ENCODE results near the gene OSGIN1. TPM values are rescaled to one million over a fixed set of nuclear protein-coding genes. Genes with fewer than 3 reads are reported as not detected.

OSGIN1 gene
- total and polyA plus RNA-seq, 8 donors = 3.6 to 15.9 (median 3.9) TPM

GRCh38 chr16:83956336-83957289 lies 3.6 kb downstream of the OSGIN1 start:
- 41 to 44% methylated on average over 22 of the region's 22 CpGs for WGBS, 2 donors
- peak in 2 of 4 donors; percentile 6 to 16 for ATAC-seq
- no peaks in the 10 kb centered on the region for H3K27me3 ChIP-seq
- no peaks in the 10 kb centered on the region for H3K9me3 ChIP-seq
- peaks cover 0 to 23% (median 6%) of the 10 kb centered on the region in 3 donors for H3K36me3 ChIP-seq
- FAIRE-seq = no peak
- no peak overlapping the region for H3K4me3 ChIP-seq
- peak; percentile 62 to 79 (median 65) for TF ChIP-seq CTCF (IDR thresholded peaks at IDR 0.05)
- peak; percentile 67 to 93 (median 81) for DNase-seq
- intact Hi-C loops (cut with DNase I) = no loop called here
- no peak overlapping the region for H3K27ac ChIP-seq
- H3K4me1 ChIP-seq = peaks cover 4 to 18% (median 12%) of the 10 kb centered on the region in 3 donors

GRCh38 chr16:83957296-83957855 lies 4.3 kb downstream of the OSGIN1 start:
- Histone ChIP-seq H3K4me1 (peaks cover 4 to 18% (median 12%) of the 10 kb centered on the region in 3 donors), H3K4me3 (no peak overlapping the region), H3K27ac (no peak overlapping the region), H3K9me3 (no peaks in the 10 kb centered on the region), H3K27me3 (no peaks in the 10 kb centered on the region), H3K36me3 (peaks cover 0 to 27% (median 6%) of the 10 kb centered on the region in 3 donors)
- no peak for FAIRE-seq
- intact Hi-C loops (cut with DNase I) = no loop called here
- whole genome bisulfite sequencing, 2 donors = 80 to 82% methylated on average over 13 to 14 of the region's 14 CpGs
- peak in 1 of 6 donors; percentile 73 for DNase-seq
- TF ChIP-seq CTCF (IDR thresholded peaks at IDR 0.05) = no peak
- no peak for ATAC-seq

GRCh38 chr16:83958137-83958845 lies 5.3 kb downstream of the OSGIN1 start:
- intact Hi-C loops (cut with DNase I) = no loop called here
- H3K27me3 ChIP-seq = no peaks in the 10 kb centered on the region
- WGBS, 2 donors = 86 to 90% methylated on average over 21 of the region's 21 CpGs
- no peak overlapping the region for H3K27ac ChIP-seq
- no peaks in the 10 kb centered on the region for H3K9me3 ChIP-seq
- FAIRE-seq (no peak), DNase-seq (no peak), ATAC-seq (no peak)
- no peak overlapping the region for H3K4me3 ChIP-seq
- H3K4me1 ChIP-seq = peaks cover 0 to 13% (median 12%) of the 10 kb centered on the region in 3 donors
- H3K36me3 ChIP-seq = peaks cover 0 to 31% (median 6%) of the 10 kb centered on the region in 3 donors
- TF ChIP-seq CTCF (IDR thresholded peaks at IDR 0.05) = no peak

GRCh38 chr16:83958846-83959565 lies 6.0 kb downstream of the OSGIN1 start:
- H3K27ac ChIP-seq = no peak overlapping the region
- H3K9me3 ChIP-seq = no peaks in the 10 kb centered on the region
- no peak for TF ChIP-seq CTCF (IDR thresholded peaks at IDR 0.05)
- H3K36me3 ChIP-seq = peaks cover 0 to 31% (median 6%) of the 10 kb centered on the region in 3 donors
- H3K27me3 ChIP-seq = no peaks in the 10 kb centered on the region
- ATAC-seq (no peak), DNase-seq (no peak), FAIRE-seq (no peak)
- peaks cover 0 to 8% (median 7%) of the 10 kb centered on the region in 3 donors for H3K4me1 ChIP-seq
- intact Hi-C loops (cut with DNase I) = no loop called here
- WGBS, 2 donors = 80 to 88% methylated on average over 21 of the region's 21 CpGs
- no peak overlapping the region for H3K4me3 ChIP-seq
